Measurements from ENCODE around the gene MED25.

The MED25 gene

GRCh38 chr19:49799271-49799797, 18.8 kb upstream of the MED25 start:
- DNase-seq: no peak

GRCh38 chr19:49799798-49800376, 18.2 kb upstream of the MED25 start:
- DNase-seq: no peak

DNA sequence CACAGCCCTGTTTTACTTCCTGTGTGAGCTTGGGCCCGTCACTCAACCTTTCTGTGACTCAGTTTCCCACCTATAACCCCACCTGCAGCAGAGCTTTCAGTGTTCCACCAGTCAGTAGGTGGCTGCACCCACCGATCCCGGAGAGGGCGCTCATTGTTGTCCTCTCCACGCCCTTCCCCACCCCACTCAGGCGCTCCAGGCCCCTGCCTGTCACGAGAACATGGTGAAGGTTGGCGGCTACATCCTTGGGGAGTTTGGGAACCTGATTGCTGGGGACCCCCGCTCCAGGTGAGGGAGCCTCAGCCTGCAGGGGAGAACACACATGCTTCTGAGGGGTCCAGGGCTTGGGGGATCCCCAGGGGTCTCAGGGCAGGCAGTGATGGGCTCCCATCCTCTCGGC, 17.3 kb upstream of the MED25 start:
- no peak for DNase-seq

- DNase-seq: no peak
Observed at GRCh38 chr19:49801401-49801888, 16.6 kb upstream of the MED25 start.

DNA sequence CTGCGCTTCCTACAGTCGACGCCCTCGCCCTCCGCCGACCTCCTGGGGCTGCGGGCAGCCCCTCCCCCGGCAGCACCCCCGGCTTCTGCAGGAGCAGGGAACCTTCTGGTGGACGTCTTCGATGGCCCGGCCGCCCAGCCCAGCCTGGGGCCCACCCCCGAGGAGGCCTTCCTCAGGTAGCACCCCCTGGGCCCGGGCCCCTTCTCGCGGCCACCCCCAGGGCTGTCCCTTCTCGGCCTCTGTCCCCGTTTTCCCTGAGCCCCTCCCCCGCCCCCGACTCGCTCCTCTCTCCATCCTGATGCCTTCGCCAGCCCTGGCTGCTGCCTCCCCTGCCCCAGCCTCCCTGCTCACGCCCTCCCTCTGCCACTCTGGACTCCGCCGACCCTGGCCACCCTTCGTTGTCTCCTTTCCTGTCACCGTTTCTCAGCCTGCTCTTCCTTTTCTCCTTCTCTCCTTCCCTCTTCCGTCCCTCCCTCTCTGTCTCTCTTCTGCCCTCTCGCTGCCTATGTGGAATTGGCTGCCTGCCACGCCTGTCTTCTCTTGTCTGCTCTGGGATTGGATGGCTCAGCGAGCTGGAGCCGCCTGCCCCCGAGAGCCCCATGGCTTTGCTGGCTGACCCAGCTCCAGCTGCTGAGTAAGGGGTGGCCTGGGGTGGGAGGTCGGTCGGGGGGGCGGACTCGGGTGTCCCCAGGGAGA, 16.0 kb upstream of the MED25 start:
- DNase-seq: no peak

- DNase-seq: no peak
Observed at GRCh38 chr19:49802836-49803528, 15.1 kb upstream of the MED25 start.

GRCh38 chr19:49803529-49803856, 14.6 kb upstream of the MED25 start:
- no peak for DNase-seq

GRCh38 chr19:49805822-49806619, 12.1 kb upstream of the MED25 start:
- DNase-seq: no peak

DNA sequence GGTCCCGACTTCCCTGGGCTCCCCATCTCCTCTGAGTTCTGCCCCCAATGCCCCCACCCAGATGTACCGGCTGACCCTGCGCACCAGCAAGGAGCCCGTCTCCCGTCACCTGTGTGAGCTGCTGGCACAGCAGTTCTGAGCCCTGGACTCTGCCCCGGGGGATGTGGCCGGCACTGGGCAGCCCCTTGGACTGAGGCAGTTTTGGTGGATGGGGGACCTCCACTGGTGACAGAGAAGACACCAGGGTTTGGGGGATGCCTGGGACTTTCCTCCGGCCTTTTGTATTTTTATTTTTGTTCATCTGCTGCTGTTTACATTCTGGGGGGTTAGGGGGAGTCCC, 11.5 kb upstream of the MED25 start:
- DNase-seq: no peak

GRCh38 chr19:49807058-49807903, 10.8 kb upstream of the MED25 start:
- no peak for DNase-seq

- no peak for DNase-seq
Observed at GRCh38 chr19:49807904-49808675, 10.0 kb upstream of the MED25 start.

GRCh38 chr19:49808711-49809159, 9.4 kb upstream of the MED25 start:
- DNase-seq: peak; percentile 88

GRCh38 chr19:49809160-49809940, 8.7 kb upstream of the MED25 start:
- peak; percentile 47 for DNase-seq

- no peak for DNase-seq
Observed at GRCh38 chr19:49809941-49810389, 8.1 kb upstream of the MED25 start.

DNA sequence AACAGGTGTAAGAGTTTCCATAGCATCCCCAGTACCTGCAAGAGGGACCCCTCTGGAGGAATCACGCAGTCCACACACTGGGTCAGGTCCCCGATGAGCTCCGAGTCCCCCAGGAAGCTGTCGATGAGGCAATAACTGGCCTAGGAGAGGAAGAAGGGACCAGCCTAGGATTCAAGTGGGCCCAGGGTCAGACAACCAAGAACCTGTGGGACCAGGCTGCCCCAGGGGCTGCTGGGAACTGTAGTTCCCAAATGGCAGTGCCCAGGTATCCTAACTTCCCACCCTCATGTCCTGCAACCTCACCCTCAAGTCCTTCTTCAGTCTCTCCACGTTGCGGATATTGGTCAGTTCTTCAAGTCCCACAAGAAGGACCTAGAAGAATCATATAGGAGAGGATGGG, 6.8 kb upstream of the MED25 start:
- DNase-seq: no peak

DNA sequence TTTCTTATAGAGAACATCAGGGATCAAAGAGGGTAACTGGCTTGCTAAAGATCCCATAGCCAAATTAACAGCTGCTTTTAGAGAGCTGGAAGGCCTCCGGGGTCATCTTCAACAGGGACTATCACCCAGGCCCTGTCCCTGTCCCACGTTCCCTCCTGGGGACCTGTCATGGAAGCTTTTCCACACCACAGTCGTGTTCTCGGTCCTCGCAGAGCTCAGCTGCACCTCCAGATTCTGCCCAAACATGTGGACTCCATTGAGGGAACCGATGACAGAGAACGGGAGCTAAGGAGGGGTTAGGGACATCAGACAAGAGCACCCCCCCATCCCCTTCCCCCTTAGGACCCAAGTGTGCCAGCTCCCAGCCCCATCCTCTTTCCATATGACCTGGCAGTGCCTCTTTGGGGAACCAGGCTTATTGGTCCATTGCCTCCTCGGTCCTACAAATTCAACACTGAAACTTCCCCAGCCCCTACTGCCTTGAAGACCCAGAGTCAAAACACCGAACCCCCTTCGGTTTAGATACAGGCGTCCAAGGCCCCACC, 5.6 kb upstream of the MED25 start:
- no peak for DNase-seq

GRCh38 chr19:49812997-49813861, 4.9 kb upstream of the MED25 start, which contains the start of gene FUZ:
Gene FUZ (minus strand): TSS chr19:49813292. CDS start chr19:49813106, 186 bp downstream.
- DNase-seq: peak; percentile 86

GRCh38 chr19:49814010-49814409, 4.1 kb upstream of the MED25 start:
- DNase-seq: no peak

GRCh38 chr19:49816590-49816989, 1.5 kb upstream of the MED25 start:
- no peak for DNase-seq
